NCI-H460 (cell line): ENCODE measurements around the gene DDX1. TPM values are rescaled to one million over a fixed set of nuclear protein-coding genes. Genes with fewer than 3 reads are reported as not detected.

Experiments
- DNase-seq: peaks from one replicate; pipeline ENCODE4 v3.0.0-alpha.2; 2016; ENCODE audit warnings: low read depth; ENCODE audit errors: extremely low read depth
- total RNA-seq: library from RNA; depleted of rRNA; stranded (reverse); fragments of >200 nt; shearing (Covaris generic); gene quantifications from 2 replicates; pipeline ENCODE4 v1.2.3, GENCODE V29; 2014

Gene DDX1
- total RNA-seq, 1 experiment from 2014 or later = 82.6 TPM

GRCh38 chr2:15656090-15656489 is 64.4 kb downstream of the DDX1 start:
- DNase-seq = no peak

GRCh38 chr2:15657759-15658158 is 66.1 kb downstream of the DDX1 start:
- DNase-seq = no peak

- no peak for DNase-seq
These were observed 67.2 kb downstream of the DDX1 start for GRCh38 chr2:15658911-15659310.

GRCh38 chr2:15660491-15661294 is 69.0 kb downstream of the DDX1 start:
- DNase-seq = no peak

DNA sequence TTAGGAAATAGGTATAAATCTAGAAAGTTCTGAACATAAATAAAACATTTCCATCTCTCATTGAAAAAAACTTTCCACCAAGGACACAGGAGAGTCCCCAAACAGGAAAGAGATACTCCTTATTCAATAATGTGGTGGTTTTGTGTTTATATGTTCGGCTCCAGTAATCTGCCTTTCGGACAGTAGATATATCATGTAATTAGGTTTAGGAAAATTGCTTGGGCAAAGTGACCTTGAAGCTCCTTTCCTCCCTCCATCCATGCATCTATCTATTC is 69.6 kb downstream of the DDX1 start:
- DNase-seq = no peak

- DNase-seq = no peak
These were observed 70.4 kb downstream of the DDX1 start for GRCh38 chr2:15662026-15662425.

DNA sequence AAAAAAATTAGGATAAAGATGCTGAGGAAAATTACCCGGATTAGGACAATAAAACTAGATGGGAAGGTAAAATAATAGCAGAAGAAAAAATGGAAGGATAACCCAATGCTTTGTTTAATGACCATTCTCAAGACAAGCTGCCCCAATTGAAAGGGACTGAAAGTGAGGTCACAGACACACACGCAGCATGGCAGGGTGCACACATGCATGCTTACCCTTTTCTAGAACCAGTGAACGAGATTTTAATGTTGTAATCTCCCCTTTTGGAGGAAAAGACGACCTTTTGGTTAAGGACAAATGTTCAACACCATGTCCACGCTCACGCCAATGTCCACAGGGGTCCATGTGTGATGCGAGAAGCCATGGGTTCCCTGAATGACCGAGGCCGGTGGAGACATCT is 70.9 kb downstream of the DDX1 start:
- DNase-seq = no peak

DNA sequence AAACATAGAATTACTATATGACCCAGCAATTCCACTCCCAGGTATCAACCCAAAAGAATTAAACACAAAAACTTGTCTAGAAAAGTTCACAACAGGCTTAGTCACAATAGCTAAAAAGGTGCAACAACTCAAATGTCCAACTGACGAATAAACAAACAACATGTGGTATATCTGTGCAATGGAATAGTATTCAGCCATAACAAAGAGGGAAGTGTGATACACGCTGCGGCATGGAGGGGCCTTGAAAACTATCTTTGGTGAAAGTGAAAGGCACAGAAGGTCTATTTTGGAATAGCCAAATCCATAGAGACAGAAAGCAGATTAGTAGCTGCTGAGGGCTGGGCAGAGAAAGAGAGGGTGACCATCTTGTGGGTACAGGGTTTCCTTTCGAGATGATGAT is 72.1 kb downstream of the DDX1 start:
- DNase-seq = no peak

DNA sequence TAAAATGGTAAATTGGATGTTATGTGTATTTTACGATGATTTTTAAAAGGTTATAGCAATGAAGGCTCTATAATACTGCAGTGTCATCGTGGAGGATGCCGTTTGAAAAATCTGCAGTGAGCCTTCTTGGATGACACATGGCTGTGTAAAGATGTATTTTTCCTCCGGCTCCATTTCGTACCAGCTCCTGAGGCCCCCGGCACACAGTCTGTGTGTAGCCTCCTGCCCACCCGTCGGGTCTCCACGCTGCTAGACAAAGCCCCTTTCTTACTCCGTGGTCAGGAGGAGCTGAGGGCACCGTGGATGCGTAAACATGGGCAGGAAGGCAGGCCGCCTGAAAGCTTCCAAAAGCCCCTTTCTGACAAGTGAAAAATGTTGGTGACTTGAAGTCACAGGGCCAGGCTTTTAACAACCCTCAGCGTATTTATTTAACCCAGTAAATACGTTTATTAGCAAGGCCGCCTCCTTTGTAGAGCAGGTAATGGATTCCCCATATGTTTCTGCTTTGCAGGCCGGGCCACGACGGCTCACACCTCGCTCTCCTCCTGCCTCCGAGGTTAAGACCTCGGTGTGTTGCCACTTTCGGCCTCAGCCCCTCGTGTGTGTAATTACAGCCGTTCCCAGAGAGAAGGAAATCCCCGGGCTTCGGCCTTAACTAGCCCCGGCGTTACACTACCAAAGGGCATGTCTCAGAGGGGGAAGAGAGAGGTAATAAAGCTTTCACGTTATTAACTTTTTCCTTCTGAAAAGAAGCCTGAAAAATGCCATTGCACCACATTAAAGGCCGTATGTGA is 72.8 kb downstream of the DDX1 start:
- no peak for DNase-seq

GRCh38 chr2:15665067-15665942 is 73.6 kb downstream of the DDX1 start:
- DNase-seq = no peak

GRCh38 chr2:15665943-15666460 is 74.3 kb downstream of the DDX1 start:
- no peak for DNase-seq

GRCh38 chr2:15666861-15667808 is 75.5 kb downstream of the DDX1 start:
- no peak for DNase-seq

- no peak for DNase-seq
These were observed 76.3 kb downstream of the DDX1 start for GRCh38 chr2:15667809-15668556.

DNA sequence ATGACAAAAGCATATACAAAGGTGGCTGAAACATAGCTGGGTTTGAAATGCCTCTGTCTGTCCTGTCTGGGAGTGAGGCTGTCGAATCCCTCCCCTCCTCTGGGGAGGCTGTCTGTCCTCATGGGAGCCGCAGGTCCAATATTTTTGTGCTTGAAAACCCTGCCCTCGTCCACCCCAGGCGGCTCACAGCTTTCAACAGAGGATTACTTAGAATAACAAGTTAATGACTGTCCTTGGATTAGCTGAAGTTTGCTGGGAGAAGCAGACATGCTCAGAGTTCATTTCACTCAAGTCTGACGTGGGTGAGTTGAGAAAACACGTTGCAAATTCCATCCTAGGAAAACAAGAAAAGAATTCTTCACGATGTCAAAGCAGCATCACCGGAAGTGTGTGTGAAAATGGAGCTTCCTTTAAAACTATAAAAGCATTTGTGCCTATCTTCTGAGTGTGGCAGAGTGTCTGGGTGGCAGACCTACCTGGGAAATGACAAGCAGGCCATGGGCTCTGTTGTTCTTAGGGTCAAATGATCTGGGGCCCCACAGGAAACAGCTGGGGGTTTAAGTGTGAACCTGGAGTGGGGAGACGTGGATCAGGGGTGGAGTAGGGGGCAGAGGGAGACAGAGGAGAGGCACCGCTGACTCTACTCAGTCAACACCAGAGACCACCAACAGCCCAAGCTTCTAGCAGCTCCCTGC is 77.1 kb downstream of the DDX1 start:
- no peak for DNase-seq

GRCh38 chr2:15669375-15669910 is 77.8 kb downstream of the DDX1 start:
- no peak for DNase-seq

DNA sequence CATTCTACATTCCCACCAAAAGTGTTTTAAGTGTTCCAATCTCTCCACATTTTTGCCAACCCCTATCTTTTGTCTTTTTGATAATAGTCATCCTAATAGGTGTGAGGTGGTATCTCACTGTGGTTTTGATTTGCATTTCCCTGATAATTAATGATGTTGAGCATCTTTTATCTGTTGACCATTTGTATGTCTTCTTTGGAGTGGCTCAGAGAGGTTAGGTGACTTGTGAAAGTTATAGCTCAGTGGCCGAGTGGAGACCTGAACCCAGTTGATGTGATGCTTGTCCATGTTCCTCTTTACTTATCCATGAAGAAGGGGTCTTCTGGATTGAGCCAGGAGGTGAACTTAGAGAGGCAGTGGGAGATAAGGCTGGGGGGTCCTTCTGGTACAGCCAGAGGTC is 78.8 kb downstream of the DDX1 start:
- no peak for DNase-seq

DNA sequence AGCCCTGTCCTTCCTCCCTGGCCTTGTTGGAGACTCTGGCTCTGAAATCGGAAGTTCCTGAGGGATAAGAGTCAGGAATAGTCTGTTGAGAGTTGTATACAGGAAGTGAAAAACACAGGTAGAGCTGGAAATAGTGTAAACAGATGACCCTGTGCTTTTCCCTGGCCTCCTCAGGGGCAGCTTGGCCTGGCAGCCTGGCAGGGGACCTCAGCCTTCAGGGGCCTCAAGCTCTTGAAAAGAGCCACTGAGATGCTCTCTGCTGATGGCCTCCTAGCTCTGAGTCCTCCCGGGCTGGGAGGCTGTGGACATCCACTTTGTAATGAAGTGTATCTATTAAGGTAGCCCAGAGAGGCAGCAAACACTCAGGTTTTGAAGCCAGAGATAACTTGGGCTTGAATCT is 79.3 kb downstream of the DDX1 start:
- DNase-seq = no peak

DNA sequence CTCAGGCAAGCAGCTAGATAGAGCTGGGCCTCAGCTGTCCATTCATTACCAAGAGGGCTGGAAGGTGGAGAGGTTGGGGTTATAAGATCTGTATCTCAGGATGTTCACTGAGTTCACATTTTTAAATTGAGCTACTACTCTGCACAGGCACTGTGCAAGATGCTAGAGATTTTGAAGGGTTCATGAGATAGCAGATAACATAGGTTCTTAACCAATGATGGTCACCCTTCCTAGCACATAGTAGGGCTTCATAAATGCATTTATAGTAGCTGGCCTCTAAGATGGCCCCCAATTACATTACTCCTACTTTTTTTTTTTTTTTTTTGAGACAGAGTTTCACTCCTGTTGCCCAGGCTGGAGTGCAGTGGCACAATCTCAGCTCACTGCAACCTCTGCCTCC is 79.7 kb downstream of the DDX1 start:
- no peak for DNase-seq
